HG03159 (cell line): ENCODE results near the gene CEP89.
"Not testable (repeated sequence)": the region's sequence is repeated elsewhere in the genome, so short reads cannot be mapped to it uniquely, and the experiment has no call there.

Experiments used
- ATAC-seq: cut with Tn5 transposase; IDR thresholded peaks from one replicate; pipeline ENCODE4 v1.9.1; 2021; ENCODE audit warnings: mild to moderate bottlenecking, moderate library complexity; ENCODE audit not compliant: unreplicated experiment

CEP89 gene

DNA sequence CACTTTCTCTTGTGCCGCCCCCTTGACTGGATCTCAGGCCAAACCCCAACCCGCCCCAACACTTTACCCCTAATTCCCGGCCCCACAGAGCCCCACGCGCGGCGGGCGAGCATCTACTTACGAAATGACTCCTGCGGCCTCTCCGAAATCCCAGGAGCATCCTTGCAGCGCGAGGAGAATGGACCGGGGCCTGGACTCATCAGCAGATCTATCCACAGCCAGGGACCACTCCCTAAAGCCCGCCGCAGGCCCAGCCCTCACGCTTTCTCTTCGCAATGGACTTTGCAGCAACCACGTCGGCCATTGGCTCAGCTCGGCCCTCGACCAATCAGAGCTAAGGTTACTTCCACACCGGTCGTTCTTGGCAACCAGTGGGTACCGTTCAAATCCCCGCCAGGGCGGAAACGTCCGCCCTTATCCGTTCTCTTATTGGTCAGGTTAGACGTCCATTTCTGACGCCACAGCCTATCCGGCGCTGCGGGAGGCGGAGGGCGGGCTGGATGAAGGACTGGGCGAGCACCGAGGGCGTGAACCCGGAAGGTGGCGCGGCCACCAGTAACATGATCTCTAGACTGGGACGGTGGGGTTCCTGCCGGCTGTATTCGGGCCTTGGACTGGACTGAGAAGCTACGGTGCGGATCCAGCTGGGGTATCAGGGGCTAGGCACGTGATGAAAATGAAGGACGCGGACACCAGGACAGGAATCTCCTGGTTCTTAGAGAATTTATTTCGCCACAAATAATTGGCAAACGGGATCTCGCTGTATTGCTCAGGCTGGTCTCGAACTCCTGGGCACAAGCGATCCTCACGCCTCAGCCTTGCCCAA, at the start of gene CEP89, which contains the start of gene FAAP24:
TSS of gene CEP89 (minus strand) at position 244 of the 826 bp plus-strand sequence. CDS start at position 160, 84 bp downstream.
TSS of gene FAAP24 (plus strand) at position 528 of the 826 bp plus-strand sequence. CDS start 955 bp downstream, outside the sequence.
- ATAC-seq: peak; percentile 99

GRCh38 chr19:33010891-33011290, 39.1 kb upstream of the CEP89 start:
- not testable (repeated sequence) for ATAC-seq

DNA sequence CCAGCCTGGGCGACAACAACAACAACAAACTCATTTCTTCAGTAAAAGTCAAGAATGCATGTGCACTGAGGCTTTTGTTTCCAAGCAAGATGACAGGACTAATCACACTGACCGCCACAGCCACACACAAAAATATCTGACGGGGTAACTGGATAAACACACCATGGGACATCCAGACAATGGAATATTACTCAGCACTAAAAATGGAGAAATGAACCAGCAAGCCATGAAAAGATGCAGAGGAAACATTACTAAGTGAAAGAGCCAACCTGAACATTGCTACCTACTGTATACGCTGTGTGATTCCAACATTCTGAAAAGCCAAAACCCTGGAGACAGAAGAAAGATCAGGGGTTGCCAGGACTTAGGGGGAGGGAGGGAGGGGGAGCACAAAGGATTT, 37.0 kb upstream of the CEP89 start:
- ATAC-seq: no peak

- ATAC-seq: no peak
Observed at GRCh38 chr19:33005440-33005839, 33.7 kb upstream of the CEP89 start.

DNA sequence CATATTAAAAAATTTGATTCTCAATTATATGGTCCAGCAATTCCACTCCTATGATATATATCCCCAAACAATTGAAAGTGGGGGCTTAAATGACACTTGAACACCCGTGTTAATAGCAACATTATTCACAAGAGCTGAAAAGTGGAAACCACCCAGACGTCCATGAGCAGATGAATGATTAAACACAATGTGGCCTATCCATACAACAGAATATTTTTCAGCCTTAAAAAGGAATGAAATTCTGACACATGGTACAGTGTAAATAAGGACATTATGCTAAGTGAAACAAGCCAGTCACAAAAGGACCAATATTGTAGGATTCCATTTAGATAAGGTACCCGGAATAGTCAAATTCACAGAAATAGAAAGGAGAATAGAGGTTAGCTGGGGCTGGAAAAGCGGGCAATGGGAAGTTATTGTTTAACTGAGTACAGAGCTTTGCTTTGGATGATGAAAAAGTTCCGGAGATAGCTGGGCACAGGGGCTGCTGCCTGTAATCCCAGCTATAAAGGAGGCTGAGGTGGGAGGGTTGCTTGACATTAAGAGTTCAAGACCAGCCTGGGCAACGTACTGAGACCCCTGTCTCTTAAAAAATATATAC, 31.8 kb upstream of the CEP89 start:
- not testable (repeated sequence) for ATAC-seq

- not testable (repeated sequence) for ATAC-seq
Observed at GRCh38 chr19:33002126-33002865, 30.5 kb upstream of the CEP89 start.

- ATAC-seq: no peak
Observed at GRCh38 chr19:33000910-33001309, 29.2 kb upstream of the CEP89 start.

GRCh38 chr19:33000510-33000909, 28.8 kb upstream of the CEP89 start:
- no peak for ATAC-seq

DNA sequence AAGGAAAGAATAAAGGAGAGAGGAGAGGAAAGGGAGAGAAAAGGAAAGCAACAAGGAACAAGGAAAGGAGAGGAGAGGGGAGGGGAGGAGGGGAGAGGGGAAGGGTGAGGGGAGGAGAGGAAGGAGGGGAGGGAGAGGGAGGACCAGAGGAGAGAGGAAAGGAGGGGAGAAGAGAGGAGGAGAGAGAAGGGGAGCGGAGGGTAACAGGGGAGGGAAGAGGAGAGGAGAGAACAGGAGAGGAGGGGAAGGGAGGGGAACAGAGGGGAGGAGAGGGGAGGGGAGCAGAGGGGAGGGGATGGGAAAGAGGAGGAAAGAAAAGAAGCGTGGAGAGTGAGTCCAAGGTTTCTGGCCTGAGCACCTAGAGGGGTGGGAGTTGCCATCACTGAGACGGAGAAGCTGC, 27.0 kb upstream of the CEP89 start:
- no peak for ATAC-seq

- no peak for ATAC-seq
Observed at GRCh38 chr19:32997716-32998355, 26.1 kb upstream of the CEP89 start.

- ATAC-seq: not testable (repeated sequence)
Observed at GRCh38 chr19:32997061-32997464, 25.3 kb upstream of the CEP89 start.

GRCh38 chr19:32995966-32996365, 24.2 kb upstream of the CEP89 start:
- not testable (repeated sequence) for ATAC-seq

DNA sequence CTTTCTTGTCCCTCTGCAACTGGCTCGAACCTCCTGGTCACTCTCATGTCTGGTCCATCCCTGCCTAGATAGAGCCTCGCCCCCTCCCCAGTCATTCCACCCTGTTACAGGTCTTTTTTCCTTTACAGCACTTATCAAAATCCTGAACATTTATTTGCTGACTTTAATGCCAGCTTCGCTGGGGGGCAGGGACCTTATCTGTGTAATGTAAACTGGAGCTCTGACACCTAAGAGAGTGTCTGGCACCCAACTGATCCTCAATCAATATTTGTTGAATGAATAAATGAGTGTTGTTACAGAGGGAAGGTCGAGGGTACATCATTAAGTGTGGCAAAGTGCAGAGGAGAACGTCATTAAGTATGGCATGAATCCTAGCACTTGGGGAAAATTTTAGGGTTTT, 17.0 kb upstream of the CEP89 start:
- ATAC-seq: no peak

GRCh38 chr19:32988254-32988653, 16.5 kb upstream of the CEP89 start:
- ATAC-seq: not testable (repeated sequence)

- ATAC-seq: not testable (repeated sequence)
Observed at GRCh38 chr19:32982488-32982887, 10.7 kb upstream of the CEP89 start.

- ATAC-seq: not testable (repeated sequence)
Observed at GRCh38 chr19:32979807-32980206, 8.0 kb upstream of the CEP89 start.

GRCh38 chr19:32977813-32978212, 6.1 kb upstream of the CEP89 start:
- ATAC-seq: not testable (repeated sequence)

DNA sequence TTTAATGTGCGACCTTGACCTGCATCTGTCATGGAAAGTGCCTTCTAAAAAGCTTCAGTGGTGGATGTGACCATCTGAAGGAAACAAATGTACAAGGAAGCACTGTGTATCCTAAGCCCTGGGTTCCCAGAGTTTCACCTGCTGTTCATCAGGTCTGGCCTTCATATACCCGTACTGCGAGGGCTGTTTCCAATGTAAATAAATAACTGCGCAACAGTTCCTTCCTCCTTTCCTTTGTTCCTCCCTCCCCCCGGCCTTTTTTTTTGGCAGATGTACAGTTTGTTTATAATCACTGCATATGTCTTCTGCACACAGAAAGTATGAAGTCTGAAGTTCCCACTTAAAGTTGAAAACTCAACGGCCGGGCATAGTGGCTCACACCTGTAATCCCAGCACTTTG, 5.5 kb upstream of the CEP89 start:
- ATAC-seq: no peak

DNA sequence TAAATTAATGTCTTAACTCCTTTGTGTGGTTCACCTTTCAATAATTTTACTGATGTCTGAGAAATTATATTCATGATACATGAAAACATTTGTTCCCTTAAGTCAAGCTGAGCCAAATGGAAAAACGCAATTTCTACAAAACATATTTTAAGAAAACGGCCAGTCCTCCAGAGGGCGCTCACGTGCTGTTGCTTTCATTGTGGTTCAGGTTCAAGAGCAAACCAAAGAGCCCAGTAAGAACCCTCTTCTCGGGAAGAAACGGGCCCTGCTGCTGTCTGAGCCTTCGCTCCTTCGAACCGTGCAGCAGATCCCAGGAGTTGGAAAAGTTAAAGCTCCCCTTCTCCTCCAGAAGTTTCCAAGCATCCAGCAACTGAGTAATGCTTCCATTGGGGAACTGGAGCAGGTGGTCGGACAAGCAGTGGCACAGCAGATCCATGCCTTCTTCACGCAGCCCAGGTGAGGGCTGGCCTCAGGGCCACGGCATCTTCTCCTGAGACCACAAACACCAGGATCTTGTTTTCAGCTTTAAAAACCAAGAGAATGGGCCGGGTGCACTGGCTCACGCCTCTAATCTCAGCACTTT, 4.6 kb upstream of the CEP89 start:
- no peak for ATAC-seq

GRCh38 chr19:32971012-32971595, 654 bp downstream of the CEP89 start:
- no peak for ATAC-seq
